Stimulated activated CD4-positive, alpha-beta T cell treated with anti-CD3 and anti-CD28 coated beads, Interleukin-12 subunit alpha, Interleukin-12 subunit beta, amount 100 ng/mL, for 4 hours (primary cell): ENCODE data around the gene FRMD4A.
"Not testable (repeated sequence)": the region's sequence is repeated elsewhere in the genome, so short reads cannot be mapped to it uniquely, and the experiment has no call there.

Source experiments
- DNase-seq: peaks from one replicate; pipeline ENCODE4 v3.0.0-alpha.2; 2020

Gene FRMD4A

GRCh38 chr10:13869295-13869664, 461.4 kb downstream of the FRMD4A start:
- DNase-seq, result no peak

GRCh38 chr10:13868528-13869294, 462.0 kb downstream of the FRMD4A start:
- DNase-seq, result no peak

GRCh38 chr10:13867822-13868221, 462.9 kb downstream of the FRMD4A start:
- DNase-seq, result no peak

- DNase-seq, result no peak
Measured at GRCh38 chr10:13865758-13866491, 464.8 kb downstream of the FRMD4A start.

GRCh38 chr10:13865220-13865619, 465.5 kb downstream of the FRMD4A start:
- not testable (repeated sequence) for DNase-seq

- no peak for DNase-seq
Measured at GRCh38 chr10:13862546-13863233, 468.0 kb downstream of the FRMD4A start.

- no peak for DNase-seq
Measured at GRCh38 chr10:13860886-13861285, 469.8 kb downstream of the FRMD4A start.

GRCh38 chr10:13859979-13860654, 470.6 kb downstream of the FRMD4A start:
- no peak for DNase-seq

- no peak for DNase-seq
Measured at GRCh38 chr10:13858709-13859108, 472.0 kb downstream of the FRMD4A start.

- no peak for DNase-seq
Measured at GRCh38 chr10:13857451-13857850, 473.3 kb downstream of the FRMD4A start.

GRCh38 chr10:13853854-13854253, 476.9 kb downstream of the FRMD4A start:
- no peak for DNase-seq

- no peak for DNase-seq
Measured at GRCh38 chr10:13852872-13853271, 477.9 kb downstream of the FRMD4A start.

GRCh38 chr10:13851906-13852305, 478.8 kb downstream of the FRMD4A start:
- DNase-seq, result no peak

- DNase-seq, result no peak
Measured at GRCh38 chr10:13848520-13849445, 481.9 kb downstream of the FRMD4A start.

GRCh38 chr10:13847201-13847631, 483.5 kb downstream of the FRMD4A start:
- DNase-seq, result no peak

GRCh38 chr10:13845897-13846296, 484.8 kb downstream of the FRMD4A start:
- no peak for DNase-seq

- DNase-seq, result no peak
Measured at GRCh38 chr10:13844651-13845050, 486.1 kb downstream of the FRMD4A start.

GRCh38 chr10:13842117-13842516, 488.6 kb downstream of the FRMD4A start:
- DNase-seq, result no peak

GRCh38 chr10:13840036-13840435, 490.7 kb downstream of the FRMD4A start:
- no peak for DNase-seq

- no peak for DNase-seq
Measured at GRCh38 chr10:13839430-13839990, 491.2 kb downstream of the FRMD4A start.

GRCh38 chr10:13839030-13839429, 491.7 kb downstream of the FRMD4A start:
- DNase-seq, result no peak

GRCh38 chr10:13837966-13838365, 492.8 kb downstream of the FRMD4A start:
- no peak for DNase-seq
